Keratinocyte (primary cell): ENCODE data around the gene FCRL1.

Experiments
- CTCF ChIP-seq, 3 experiments: IDR thresholded peaks in 1 of 3; conservative IDR thresholded peaks in 1 of 3; optimal IDR thresholded peaks in 1 of 3; 2 replicates in 2 of 3; 3 replicates in 1 of 3; pipeline versions ENCODE3 to v1.5.1; 2011; ENCODE audit warnings: low read length in 3 of 3, mild to moderate bottlenecking in 3 of 3, moderate library complexity in 2 of 3, control low read depth in 1 of 3, inconsistent platforms in 1 of 3; ENCODE audit not compliant: insufficient read depth in 2 of 3; ENCODE audit errors: extremely low read depth in 1 of 3
- EZH2 ChIP-seq: IDR thresholded peaks from one replicate; pipeline ENCODE4 v1.6.1; 2012; ENCODE audit warnings: inconsistent platforms, mild to moderate bottlenecking, low read length, moderate library complexity

- TF ChIP-seq CTCF (optimal IDR thresholded peaks at IDR 0.05 in 1 of 3, IDR thresholded peaks at IDR 0.05 in 1 of 3, conservative IDR thresholded peaks at IDR 0.05 in 1 of 3; ENCODE audit: extremely low read depth in 1 of 3, insufficient read depth in 2 of 3, low read length in 3 of 3): no peak
- no peak for TF ChIP-seq EZH2
These were observed 13.2 kb upstream of the FCRL1 start for GRCh38 chr1:157833145-157833544.
